Parathyroid adenoma (tissue), 2 donors: ENCODE data around the gene FGF8.

Source experiments
- H2AFZ ChIP-seq: fragments of 300-600 bp; sonication (generic); one replicate; pipeline ENCODE4 v1.7.0; 2017; ENCODE audit warnings: antibody characterized with exemption, mild to moderate bottlenecking
- H3K27ac ChIP-seq: fragments of 300-600 bp; sonication (generic); one replicate; pipeline ENCODE4 v1.7.0; 2017
- H3K27me3 ChIP-seq: fragments of 300-600 bp; sonication (generic); one replicate; pipeline ENCODE4 v1.7.0; 2017; ENCODE audit warnings: low read length; ENCODE audit not compliant: control insufficient read depth, insufficient read depth
- H3K36me3 ChIP-seq: fragments of 300-600 bp; sonication (generic); one replicate; pipeline ENCODE4 v1.7.0; 2017; ENCODE audit warnings: low read length; ENCODE audit not compliant: control insufficient read depth, insufficient read depth
- H3K4me1 ChIP-seq: fragments of 300-600 bp; sonication (generic); one replicate; pipeline ENCODE4 v1.7.0; 2017; ENCODE audit warnings: control low read depth
- H3K4me2 ChIP-seq: fragments of 300-600 bp; sonication (generic); one replicate; pipeline ENCODE4 v1.7.0; 2017; ENCODE audit warnings: low read length
- H3K4me3 ChIP-seq: fragments of 300-600 bp; sonication (generic); one replicate; pipeline ENCODE4 v1.7.0; 2017; ENCODE audit warnings: low read depth, low read length
- H3K79me2 ChIP-seq: fragments of 300-600 bp; sonication (generic); one replicate; pipeline ENCODE4 v1.7.0; 2017; ENCODE audit warnings: control low read depth
- H3K9ac ChIP-seq: fragments of 300-600 bp; sonication (generic); one replicate; pipeline ENCODE4 v1.7.0; 2017; ENCODE audit warnings: mild to moderate bottlenecking
- H3K9me3 ChIP-seq: fragments of 300-600 bp; sonication (generic); one replicate; pipeline ENCODE4 v1.7.0; 2017; ENCODE audit warnings: low read length; ENCODE audit not compliant: control insufficient read depth
- CTCF ChIP-seq: fragments of 300-600 bp; sonication (generic); IDR thresholded peaks from one replicate; pipeline ENCODE4 v1.7.0; 2017; ENCODE audit warnings: antibody characterized with exemption, mild to moderate bottlenecking
- donor health status: primary hyperparathyroidism.

The FGF8 gene

DNA sequence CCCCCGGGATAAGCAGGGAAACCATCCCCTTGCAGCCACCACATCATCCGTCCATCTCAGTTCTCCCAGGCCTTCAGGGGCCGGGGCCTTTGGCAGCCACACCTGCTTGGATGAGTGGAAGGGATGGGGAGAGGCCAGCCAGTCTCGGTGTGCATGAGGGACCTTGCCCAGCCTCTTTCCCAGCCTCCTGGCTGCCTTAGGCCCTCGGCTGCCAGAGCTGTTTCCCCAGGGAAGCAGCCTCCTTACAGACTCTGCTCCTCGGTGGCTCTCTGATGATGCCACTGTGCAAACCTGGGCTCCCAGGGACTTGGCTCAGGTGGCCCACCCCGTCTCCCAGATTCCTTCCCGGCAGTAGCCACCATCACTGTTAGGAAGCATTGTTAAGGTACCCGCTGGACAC lies 14.7 kb downstream of the FGF8 start:
- H3K27ac ChIP-seq = no peak overlapping the region
- H3K4me2 ChIP-seq = no peak overlapping the region
- no peak overlapping the region for H3K9ac ChIP-seq
- no peak for TF ChIP-seq CTCF
- no peaks in the 10 kb centered on the region for H3K79me2 ChIP-seq
- no peak overlapping the region for H3K4me3 ChIP-seq
- no peaks in the 10 kb centered on the region for H3K9me3 ChIP-seq
- no peak overlapping the region for H2AFZ ChIP-seq
- no peaks in the 10 kb centered on the region for H3K36me3 ChIP-seq
- H3K4me1 ChIP-seq = peaks cover 5% of the 10 kb centered on the region
- H3K27me3 ChIP-seq = no peaks in the 10 kb centered on the region

DNA sequence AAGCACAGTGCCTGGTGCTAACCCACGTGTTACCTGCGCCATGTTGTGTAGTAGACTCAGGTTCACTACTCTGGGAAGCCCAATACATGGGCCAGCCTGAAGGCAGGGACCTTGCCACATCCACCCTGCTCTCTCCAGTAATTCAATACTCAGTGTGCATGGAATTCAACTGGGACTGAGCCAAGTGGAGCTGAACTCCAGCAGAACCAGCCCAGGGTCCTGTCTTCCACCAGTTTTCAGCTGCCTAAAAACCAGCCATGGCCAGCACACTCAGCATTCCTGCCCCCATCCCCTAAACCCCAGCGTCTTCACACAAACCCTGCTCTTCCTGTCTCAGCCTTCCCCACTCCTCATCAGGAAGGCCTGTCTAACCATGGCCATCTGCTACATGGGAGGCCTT lies 15.4 kb downstream of the FGF8 start:
- no peak overlapping the region for H2AFZ ChIP-seq

GRCh38 chr10:101759309-101760247 lies 16.3 kb downstream of the FGF8 start:
- Histone ChIP-seq H3K36me3 (no peaks in the 10 kb centered on the region), H3K9ac (no peak overlapping the region), H2AFZ (no peak overlapping the region), H3K79me2 (no peaks in the 10 kb centered on the region), H3K9me3 (no peaks in the 10 kb centered on the region), H3K27me3 (no peaks in the 10 kb centered on the region), H3K4me1 (peaks cover 5% of the 10 kb centered on the region), H3K4me2 (no peak overlapping the region), H3K4me3 (no peak overlapping the region), H3K27ac (no peak overlapping the region)
- no peak for TF ChIP-seq CTCF

More for the DNA sequence above, 15.4 kb downstream of the FGF8 start:
- peaks cover 5% of the 10 kb centered on the region for H3K4me1 ChIP-seq
- H3K27ac ChIP-seq = no peak overlapping the region
- TF ChIP-seq CTCF = no peak
- no peaks in the 10 kb centered on the region for H3K36me3 ChIP-seq
- no peaks in the 10 kb centered on the region for H3K9me3 ChIP-seq
- no peak overlapping the region for H3K9ac ChIP-seq
- no peak overlapping the region for H3K4me2 ChIP-seq
- H3K79me2 ChIP-seq = no peaks in the 10 kb centered on the region
- no peaks in the 10 kb centered on the region for H3K27me3 ChIP-seq
- H3K4me3 ChIP-seq = no peak overlapping the region

DNA sequence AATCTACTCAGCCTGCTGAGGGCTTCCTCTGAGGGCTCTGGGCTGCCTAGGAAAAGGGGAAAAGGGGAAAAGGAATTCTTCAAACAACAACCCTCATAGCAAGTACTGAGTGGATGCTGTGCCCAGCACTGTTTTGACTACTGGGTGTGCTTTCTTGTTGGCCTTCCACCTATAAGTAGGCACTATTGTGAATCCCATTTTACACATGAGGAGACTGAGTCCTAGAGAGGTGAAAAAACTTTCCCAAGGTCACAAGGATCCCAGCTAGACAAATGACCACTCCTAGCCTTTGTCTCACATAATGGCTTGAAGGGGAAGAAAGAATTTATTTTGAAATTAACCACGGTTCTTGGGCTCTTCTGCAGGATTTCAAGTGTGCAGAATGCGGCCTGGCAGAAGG lies 17.1 kb downstream of the FGF8 start:
- TF ChIP-seq CTCF = no peak
- Histone ChIP-seq H3K79me2 (no peaks in the 10 kb centered on the region), H3K4me2 (no peak overlapping the region), H3K27ac (no peak overlapping the region), H3K9me3 (no peaks in the 10 kb centered on the region), H2AFZ (no peak overlapping the region), H3K27me3 (no peaks in the 10 kb centered on the region), H3K36me3 (no peaks in the 10 kb centered on the region), H3K4me3 (no peak overlapping the region), H3K9ac (no peak overlapping the region), H3K4me1 (peaks cover 5% of the 10 kb centered on the region)

DNA sequence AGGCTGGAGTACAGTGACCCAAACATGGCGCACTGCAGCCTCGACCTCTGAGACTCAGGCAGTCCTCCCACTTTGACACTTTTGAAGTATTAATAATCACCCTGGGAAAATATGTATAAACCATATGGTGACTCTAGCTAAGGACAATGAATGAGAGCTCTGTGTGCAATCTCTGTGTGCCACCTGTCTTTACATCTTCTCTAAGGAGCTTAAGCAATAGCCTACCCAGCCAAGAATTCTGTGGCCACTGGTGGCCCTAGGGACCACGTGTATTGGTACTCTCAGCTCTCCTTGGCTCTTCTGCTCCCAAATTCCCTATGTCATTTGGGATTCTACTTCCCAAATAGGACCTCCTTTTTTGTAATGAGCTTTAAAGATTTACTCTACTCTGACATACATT lies 23.7 kb downstream of the FGF8 start:
- H3K4me2 ChIP-seq = no peak overlapping the region
- no peak overlapping the region for H2AFZ ChIP-seq
- no peak for TF ChIP-seq CTCF
- H3K9me3 ChIP-seq = no peaks in the 10 kb centered on the region
- H3K27ac ChIP-seq = no peak overlapping the region
- H3K79me2 ChIP-seq = no peaks in the 10 kb centered on the region
- no peak overlapping the region for H3K4me3 ChIP-seq
- no peaks in the 10 kb centered on the region for H3K36me3 ChIP-seq
- no peak overlapping the region for H3K9ac ChIP-seq
- H3K4me1 ChIP-seq = no peaks in the 10 kb centered on the region
- H3K27me3 ChIP-seq = no peaks in the 10 kb centered on the region
